H9 (cell line): ENCODE results near the gene MAP2. TPM values are rescaled to one million over a fixed set of nuclear protein-coding genes. Genes with fewer than 3 reads are reported as not detected.

Source experiments
- DNase-seq: peaks from one replicate; pipeline ENCODE4 v3.0.0-alpha.2; 2017
- H2AFZ ChIP-seq: one replicate; pipeline ENCODE4 v1.6.1; 2013; ENCODE audit warnings: mild to moderate bottlenecking, low read length, control low read depth, moderate library complexity
- H2AK5ac ChIP-seq: 2 replicates; pipeline ENCODE4 v1.6.1; 2013; ENCODE audit warnings: low read length, control low read depth, mixed read lengths; ENCODE audit not compliant: insufficient read length
- H2BK120ac ChIP-seq: one replicate; pipeline ENCODE4 v1.6.1; 2013; ENCODE audit warnings: low read depth, mild to moderate bottlenecking, low read length, control low read depth, inconsistent platforms; ENCODE audit not compliant: poor library complexity, severe bottlenecking
- H2BK12ac ChIP-seq: 2 replicates; pipeline ENCODE4 v1.6.1; 2013; ENCODE audit warnings: low read length, control low read depth, mixed read lengths, low read depth; ENCODE audit not compliant: insufficient read length
- H2BK15ac ChIP-seq: 2 replicates; pipeline ENCODE4 v1.6.1; 2013; ENCODE audit warnings: low read depth, low read length, control low read depth
- H2BK20ac ChIP-seq: one replicate; pipeline ENCODE4 v1.6.1; 2013; ENCODE audit warnings: low read depth, mild to moderate bottlenecking, low read length, control low read depth, inconsistent platforms; ENCODE audit not compliant: poor library complexity, severe bottlenecking
- H2BK5ac ChIP-seq: 2 replicates; pipeline ENCODE4 v1.6.1; 2013; ENCODE audit warnings: low read length, control low read depth, mixed read lengths; ENCODE audit not compliant: insufficient read length
- H3K14ac ChIP-seq: 2 replicates; pipeline ENCODE4 v1.6.1; 2013; ENCODE audit warnings: low read length, control low read depth; ENCODE audit not compliant: insufficient read depth
- H3K18ac ChIP-seq: 2 replicates; pipeline ENCODE4 v1.6.1; 2013; ENCODE audit warnings: low read depth, mild to moderate bottlenecking, mixed read lengths, low read length, control low read depth; ENCODE audit not compliant: insufficient read length
- H3K23ac ChIP-seq: 2 replicates; pipeline ENCODE4 v1.6.1; 2013; ENCODE audit warnings: low read length, control low read depth, mixed read lengths, low read depth; ENCODE audit not compliant: insufficient read length
- H3K23me2 ChIP-seq: 2 replicates; pipeline ENCODE4 v1.6.1; 2013; ENCODE audit warnings: low read depth, mild to moderate bottlenecking, mixed read lengths, low read length, control low read depth; ENCODE audit not compliant: insufficient read length, poor library complexity, severe bottlenecking
- H3K27ac ChIP-seq: 2 replicates; pipeline ENCODE4 v1.5.1; 2013; ENCODE audit warnings: low read length, control low read depth, mixed read lengths, low read depth; ENCODE audit not compliant: insufficient read length
- H3K27me3 ChIP-seq: 2 replicates; pipeline ENCODE4 v1.6.1; 2013; ENCODE audit warnings: low read length, control low read depth, inconsistent platforms; ENCODE audit not compliant: insufficient read depth
- H3K4ac ChIP-seq: 2 replicates; pipeline ENCODE4 v1.6.1; 2013; ENCODE audit warnings: low read depth, mild to moderate bottlenecking, control low read depth, inconsistent platforms, low read length, moderate library complexity
- H3K4me1 ChIP-seq: 2 replicates; pipeline ENCODE4 v1.6.1; 2013; ENCODE audit warnings: low read length, control low read depth, inconsistent platforms; ENCODE audit not compliant: insufficient read depth
- H3K4me2 ChIP-seq: 2 replicates; pipeline ENCODE4 v1.6.1; 2013; ENCODE audit warnings: low read length, control low read depth, mixed read lengths; ENCODE audit not compliant: insufficient read length, insufficient read depth
- H3K56ac ChIP-seq: 2 replicates; pipeline ENCODE4 v1.6.1; 2013; ENCODE audit warnings: low read depth, mild to moderate bottlenecking, mixed read lengths, low read length, control low read depth; ENCODE audit not compliant: insufficient read length
- H3K79me1 ChIP-seq: 2 replicates; pipeline ENCODE4 v1.6.1; 2013; ENCODE audit warnings: low read depth, mild to moderate bottlenecking, moderate library complexity, low read length, control low read depth, inconsistent platforms; ENCODE audit not compliant: insufficient read depth, poor library complexity, severe bottlenecking
- H3K79me2 ChIP-seq: 2 replicates; pipeline ENCODE4 v1.6.1; 2013; ENCODE audit warnings: low read length, control low read depth, inconsistent platforms; ENCODE audit not compliant: insufficient read depth
- H3K9ac ChIP-seq: 2 replicates; pipeline ENCODE4 v1.6.1; 2013; ENCODE audit warnings: low read length, control low read depth, mixed read lengths; ENCODE audit not compliant: insufficient read length; ENCODE audit errors: extremely low read depth
- H3K9me3 ChIP-seq: one replicate; pipeline ENCODE4 v1.6.1; 2013; ENCODE audit warnings: low read depth, low read length, inconsistent platforms; ENCODE audit not compliant: control insufficient read depth
- H3T11ph ChIP-seq: one replicate; pipeline ENCODE4 v1.6.1; 2013; ENCODE audit warnings: mild to moderate bottlenecking, low read length, control low read depth, inconsistent platforms
- H4K20me1 ChIP-seq: one replicate; pipeline ENCODE4 v1.6.1; 2013; ENCODE audit not compliant: control insufficient read depth, insufficient read length, insufficient read depth
- H4K5ac ChIP-seq: 2 replicates; pipeline ENCODE4 v1.6.1; 2013; ENCODE audit warnings: low read depth, mild to moderate bottlenecking, mixed read lengths, low read length, control low read depth; ENCODE audit not compliant: insufficient read length
- H4K8ac ChIP-seq: replicated peaks from 2 replicates; pipeline ENCODE4 v1.6.1; 2013; ENCODE audit warnings: low read length, control low read depth, mixed read lengths, low read depth; ENCODE audit not compliant: insufficient read length
- H4K91ac ChIP-seq: 2 replicates; pipeline ENCODE4 v1.6.1; 2013; ENCODE audit warnings: low read depth, mild to moderate bottlenecking, moderate library complexity, mixed read lengths, low read length, control low read depth; ENCODE audit not compliant: insufficient read length
- H3K27ac Mint-ChIP-seq, 3 experiments: 2 replicates in 2 of 3; 3 replicates in 1 of 3; pipeline ENCODE4 v1.8.0; 2020 to 2021; ENCODE audit warnings: mixed read lengths in 3 of 3, mild to moderate bottlenecking in 1 of 3, moderate library complexity in 1 of 3
- H3K27me3 Mint-ChIP-seq: 2 replicates; pipeline ENCODE4 v1.8.0; 2021; ENCODE audit warnings: low read depth, mild to moderate bottlenecking, moderate library complexity, mixed read lengths
- H3K36me3 Mint-ChIP-seq, 3 experiments: 2 replicates in 2 of 3; 3 replicates in 1 of 3; pipeline ENCODE4 v1.8.0; 2020 to 2021; ENCODE audit warnings: low read depth in 3 of 3, mixed read lengths in 3 of 3; ENCODE audit not compliant: insufficient read depth in 1 of 3
- H3K4me1 Mint-ChIP-seq, 2 experiments: 2 replicates each; pipeline ENCODE4 v1.8.0; 2020; ENCODE audit warnings: mixed read lengths in 2 of 2
- H3K4me3 Mint-ChIP-seq, 2 experiments: 2 replicates in 1 of 2; 3 replicates in 1 of 2; pipeline ENCODE4 v1.8.0; 2020 to 2021; ENCODE audit warnings: mild to moderate bottlenecking in 2 of 2, mixed read lengths in 2 of 2, moderate library complexity in 1 of 2
- H3K9me3 Mint-ChIP-seq, 2 experiments: 2 replicates in 1 of 2; 3 replicates in 1 of 2; pipeline ENCODE4 v1.8.0; 2020; ENCODE audit warnings: mild to moderate bottlenecking in 2 of 2, mixed read lengths in 2 of 2, moderate library complexity in 1 of 2
- CTCF ChIP-seq: fragments of 200-600 bp; sonication (generic); conservative IDR thresholded peaks from 3 replicates; pipeline ENCODE4 v1.8.0; 2021; ENCODE audit warnings: antibody characterized with exemption, mild to moderate bottlenecking
- total RNA-seq: library from RNA; stranded (reverse); gene quantifications from 2 replicates; pipeline ENCODE4 v1.2.1, GENCODE V29; 2021

Gene MAP2
- total RNA-seq, 1 experiment from 2014 or later = 0.87 TPM

GRCh38 chr2:209382775-209383174, 41.1 kb upstream of the MAP2 start:
- no peaks in the 10 kb centered on the region for H3K27me3 Mint-ChIP-seq
- H3K4me2 ChIP-seq = no peak overlapping the region
- H3K27me3 ChIP-seq = no peaks in the 10 kb centered on the region
- H3K23ac ChIP-seq = no peak overlapping the region
- H3K9me3 ChIP-seq = no peaks in the 10 kb centered on the region
- H3T11ph ChIP-seq = no peak overlapping the region
- no peak for TF ChIP-seq CTCF
- H3K18ac ChIP-seq = no peak overlapping the region
- no peak overlapping the region for H2BK120ac ChIP-seq
- no peaks in the 10 kb centered on the region for H3K79me1 ChIP-seq
- no peak overlapping the region for H2AK5ac ChIP-seq
- H3K4me1 ChIP-seq = no peaks in the 10 kb centered on the region
- H2BK15ac ChIP-seq = no peak overlapping the region
- H3K27ac ChIP-seq = no peak overlapping the region
- no peaks in the 10 kb centered on the region for H4K20me1 ChIP-seq
- H2BK20ac ChIP-seq = no peak overlapping the region
- no peak overlapping the region for H3K14ac ChIP-seq
- no peak overlapping the region for H2BK5ac ChIP-seq
- no peaks in the 10 kb centered on the region for H3K23me2 ChIP-seq
- no peak overlapping the region for H4K8ac ChIP-seq
- H3K27ac Mint-ChIP-seq = no peak overlapping the region
- H3K4me3 Mint-ChIP-seq = no peak overlapping the region
- H2BK12ac ChIP-seq = no peak overlapping the region
- no peaks in the 10 kb centered on the region for H3K79me2 ChIP-seq
- peaks cover 0 to 2% of the 10 kb centered on the region in 2 experiments; a peak in 1 of 5 replicates for H3K9me3 Mint-ChIP-seq
- no peak overlapping the region for H4K91ac ChIP-seq
- H2AFZ ChIP-seq = no peak overlapping the region
- no peak overlapping the region for H3K9ac ChIP-seq
- no peak for DNase-seq
- H3K4me1 Mint-ChIP-seq = peaks cover 2 to 3% of the 10 kb centered on the region in 2 experiments; a peak in 2 of 4 replicates
- no peak overlapping the region for H4K5ac ChIP-seq
- no peak overlapping the region for H3K4ac ChIP-seq
- H3K56ac ChIP-seq = no peak overlapping the region
- peaks cover 0 to 4% (median 0%) of the 10 kb centered on the region in 3 experiments; a peak in 1 of 7 replicates for H3K36me3 Mint-ChIP-seq
